ELR (cell line): Measurements from ENCODE around the gene LILRA2.
A peak's percentile ranks its signal among the peaks of the same experiment; 100 is the strongest.
"Not testable (repeated sequence)": the region's sequence is repeated elsewhere in the genome, so short reads cannot be mapped to it uniquely, and the experiment has no call there.

ENCODE experiments used
- DNase-seq: peaks from one replicate; pipeline ENCODE4 v3.0.0-alpha.2; 2015; ENCODE audit warnings: low read depth

LILRA2 gene

DNA sequence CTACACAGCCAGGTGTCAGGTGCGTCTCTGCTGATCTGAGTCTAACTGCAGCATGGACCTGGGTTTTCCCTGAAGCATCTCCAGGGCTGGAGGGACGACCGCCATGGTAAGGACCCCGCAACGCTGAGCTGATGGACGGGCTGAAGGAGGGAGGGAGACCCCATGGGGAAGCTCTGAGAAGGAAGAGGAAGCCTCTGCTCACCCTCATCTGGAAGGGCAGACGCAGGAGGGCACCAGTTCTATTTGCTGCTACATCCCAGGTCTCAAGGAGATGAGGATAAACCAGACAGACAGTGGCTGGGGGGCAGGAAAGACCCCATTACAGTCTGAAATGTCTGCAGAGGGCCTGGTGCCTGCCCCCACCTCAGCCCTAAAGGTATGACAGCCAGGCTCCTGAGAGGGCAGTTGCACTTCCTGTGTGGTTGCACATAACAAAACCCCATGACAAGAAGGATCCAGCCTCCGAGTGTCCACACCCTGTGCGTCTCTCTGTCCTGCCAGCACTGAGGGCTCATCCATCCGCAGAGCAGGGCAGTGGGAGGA is at the start of gene LILRA2:
TSS of gene LILRA2 (plus strand) at position 461 of the 543 bp plus-strand sequence. CDS start 89 bp downstream, outside the sequence.
- no peak for DNase-seq

- DNase-seq = no peak
Measured at GRCh38 chr19:54525636-54526035, 48.0 kb upstream of the LILRA2 start.

GRCh38 chr19:54526972-54527371 is 46.6 kb upstream of the LILRA2 start:
- no peak for DNase-seq

- DNase-seq = no peak
Measured at GRCh38 chr19:54530866-54531265, 42.7 kb upstream of the LILRA2 start.

DNA sequence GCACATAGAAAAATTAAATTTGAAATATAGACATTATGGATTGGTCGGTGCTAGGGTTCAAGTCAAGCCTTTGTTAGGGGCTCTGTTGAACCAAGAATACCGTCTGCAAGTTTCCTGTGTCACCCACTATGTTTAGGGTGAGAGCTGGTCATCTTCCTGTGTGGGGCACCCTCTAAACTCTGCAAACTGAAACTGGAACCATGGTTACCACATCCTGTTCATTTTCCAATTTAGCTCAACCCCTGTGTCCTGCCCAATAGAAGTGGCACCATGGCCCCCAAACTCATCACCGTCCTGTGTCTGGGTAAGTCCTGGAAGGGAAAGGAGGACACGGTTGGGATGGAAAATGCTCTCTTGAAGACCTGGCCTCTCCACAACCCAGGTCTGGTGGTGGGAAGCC is 41.1 kb upstream of the LILRA2 start:
- DNase-seq = no peak

GRCh38 chr19:54533476-54533875 is 40.1 kb upstream of the LILRA2 start:
- DNase-seq = no peak

- DNase-seq = no peak
Measured at GRCh38 chr19:54534156-54534555, 39.4 kb upstream of the LILRA2 start.

GRCh38 chr19:54535601-54536000 is 38.0 kb upstream of the LILRA2 start:
- DNase-seq = no peak

DNA sequence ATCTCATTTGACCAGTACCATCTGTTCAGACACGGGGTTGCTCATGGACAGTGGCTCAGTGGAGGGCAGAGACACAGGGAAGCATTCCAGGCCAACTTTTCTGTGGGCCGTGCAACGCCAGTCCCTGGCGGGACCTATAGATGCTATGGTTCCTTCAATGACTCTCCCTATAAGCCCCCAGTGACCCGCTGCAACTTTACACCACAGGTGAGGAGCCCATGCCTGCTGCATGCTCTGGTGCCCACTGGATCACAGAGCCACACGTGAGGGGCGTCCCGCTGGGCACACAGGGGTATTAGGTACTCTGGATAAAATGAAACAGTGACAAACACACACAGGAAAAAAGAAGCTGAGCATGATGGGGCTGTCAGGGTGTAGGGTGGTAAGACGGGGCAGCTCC is 36.6 kb upstream of the LILRA2 start:
- no peak for DNase-seq

DNA sequence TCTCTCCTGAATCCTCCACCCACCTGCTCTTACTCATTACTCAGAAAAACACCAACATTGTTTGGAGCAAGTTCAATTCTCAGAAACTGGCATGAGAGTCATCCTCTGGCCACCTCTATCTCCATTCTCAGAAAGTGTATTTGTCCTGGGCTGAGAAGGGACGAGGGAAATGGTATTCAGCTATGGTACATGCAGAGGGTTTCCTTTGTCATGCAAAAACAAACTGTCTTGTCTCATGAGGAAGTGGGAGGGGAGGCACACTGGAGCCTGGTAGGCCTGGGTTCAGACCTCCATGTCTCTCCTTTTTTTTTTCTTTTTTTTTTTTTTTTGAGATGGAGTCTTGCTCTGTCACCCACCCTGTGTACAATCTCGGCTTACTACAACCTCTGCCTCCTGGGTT is 31.9 kb upstream of the LILRA2 start:
- no peak for DNase-seq

DNA sequence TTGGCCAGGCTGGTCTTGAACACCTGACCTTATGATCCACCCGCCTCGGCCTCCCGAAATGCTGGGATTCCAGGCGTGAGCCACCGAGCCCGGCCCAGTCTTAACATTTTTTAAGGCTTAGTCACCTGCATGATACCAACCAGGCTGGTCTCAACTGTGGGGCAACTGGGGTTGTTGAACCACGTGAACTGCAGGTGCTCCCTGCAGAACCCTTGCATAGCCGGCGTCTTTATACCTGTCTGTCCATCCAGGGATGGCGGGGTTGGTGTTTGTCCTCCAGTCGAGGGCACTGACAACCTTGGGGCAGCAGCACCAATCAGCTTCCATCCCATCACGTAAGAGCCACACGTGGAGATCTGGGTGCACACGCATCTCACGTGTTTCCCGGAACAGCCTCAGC is 24.8 kb upstream of the LILRA2 start:
- no peak for DNase-seq

DNA sequence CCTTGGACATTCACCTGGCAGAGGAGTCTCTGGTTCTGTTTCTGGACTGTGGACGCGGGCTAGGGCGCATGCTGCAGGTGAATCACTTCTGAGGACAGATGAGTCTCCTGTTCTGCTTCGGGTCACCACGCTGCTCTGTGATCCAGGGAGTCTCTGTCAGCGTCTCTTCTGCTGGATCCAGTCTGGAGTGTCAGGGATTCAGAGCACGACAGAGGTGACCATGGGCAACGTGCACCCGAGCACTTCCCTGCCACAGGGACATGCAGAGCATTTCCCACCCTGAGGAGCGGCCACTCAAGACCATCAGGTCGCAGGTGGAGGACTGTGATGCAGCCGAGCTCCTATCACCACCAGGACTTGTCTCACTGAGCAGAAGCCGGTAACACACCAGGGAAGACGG is 24.4 kb upstream of the LILRA2 start:
- DNase-seq = no peak

- no peak for DNase-seq
Measured at GRCh38 chr19:54551293-54551692, 22.3 kb upstream of the LILRA2 start.

DNA sequence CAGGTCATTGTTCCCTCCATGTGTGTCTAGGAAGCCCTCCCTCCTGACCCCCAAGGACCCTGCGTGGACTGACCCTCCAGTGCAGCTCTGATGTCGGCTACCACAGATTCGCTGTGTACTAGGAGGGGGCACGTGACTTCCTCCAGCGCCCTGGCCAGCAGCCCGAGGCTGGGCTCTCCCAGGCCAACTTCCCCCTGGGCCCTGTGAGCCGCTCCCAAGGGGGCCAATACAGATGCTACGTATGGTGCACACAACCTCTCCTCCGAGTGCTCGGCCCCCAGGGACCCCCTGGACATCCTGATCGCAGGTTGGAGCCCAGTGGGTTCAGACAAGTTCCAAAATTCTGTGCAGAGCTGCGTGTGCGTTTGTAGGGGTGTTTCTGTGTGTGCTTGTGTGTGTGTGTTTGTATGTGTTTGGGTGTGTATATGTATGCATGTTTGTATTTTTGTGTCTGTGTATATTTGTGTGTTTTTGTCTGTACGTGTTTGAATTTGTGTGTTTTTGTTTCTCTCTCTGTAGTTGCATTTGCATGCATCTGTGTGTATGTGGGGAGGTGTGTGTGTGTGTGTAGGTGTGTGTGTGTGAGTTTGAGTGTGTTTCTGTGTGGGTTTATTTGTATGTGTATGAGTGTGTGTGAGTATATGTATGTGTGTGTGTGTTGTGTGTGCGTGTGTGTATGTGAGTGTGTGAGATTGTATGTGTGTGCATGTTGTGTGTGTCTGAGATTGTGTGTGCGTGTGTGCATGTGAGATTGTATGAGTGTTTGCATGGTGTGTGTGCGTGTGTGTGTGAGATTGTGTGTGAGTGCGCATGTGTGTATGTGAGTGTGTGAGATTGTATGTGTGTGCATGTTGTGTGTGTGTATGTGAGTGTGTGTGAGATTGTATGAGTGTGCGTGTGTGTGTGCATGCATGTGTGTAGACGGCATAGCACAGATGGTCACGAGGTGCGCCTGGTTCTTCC is 21.4 kb upstream of the LILRA2 start:
- DNase-seq = no peak

DNA sequence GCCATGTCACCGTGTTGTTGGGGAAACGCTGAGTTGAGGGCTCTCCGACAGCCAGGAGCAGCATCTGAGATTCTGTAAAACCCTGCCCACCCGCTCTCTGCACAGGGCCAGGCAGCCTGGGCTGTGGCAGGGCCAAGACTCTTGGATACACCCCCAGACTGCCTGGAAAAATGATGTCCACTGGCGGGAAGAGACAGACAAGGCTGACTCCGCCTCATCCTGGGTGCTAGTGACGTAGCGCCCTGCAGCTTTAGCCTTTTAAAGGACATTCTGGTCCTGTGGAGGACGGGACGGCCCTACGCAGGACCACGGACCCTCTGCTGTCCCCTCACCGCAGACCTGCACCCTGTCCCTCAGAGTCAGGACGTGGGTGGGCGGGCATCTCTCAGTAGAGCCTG is 20.7 kb upstream of the LILRA2 start:
- no peak for DNase-seq

DNA sequence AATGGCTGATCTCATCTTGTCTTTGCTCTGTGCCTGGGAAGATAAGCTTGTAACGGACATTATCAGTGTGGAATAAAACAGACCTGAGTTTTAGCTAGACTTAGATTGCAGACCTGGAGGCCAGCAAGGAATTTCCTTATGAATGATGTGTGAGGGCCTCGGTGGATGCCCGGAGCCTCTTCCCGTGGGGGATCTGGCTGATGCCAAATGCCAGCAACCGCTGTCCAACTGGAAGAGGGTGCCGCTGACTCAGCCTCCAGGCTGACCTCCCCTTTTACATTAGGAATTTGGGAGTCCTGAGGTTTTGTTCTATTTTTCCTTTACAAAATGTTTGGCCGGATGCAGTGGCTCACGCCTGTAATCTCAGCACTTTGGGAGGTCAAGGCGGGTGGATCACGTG is 19.6 kb upstream of the LILRA2 start:
- DNase-seq = no peak

DNA sequence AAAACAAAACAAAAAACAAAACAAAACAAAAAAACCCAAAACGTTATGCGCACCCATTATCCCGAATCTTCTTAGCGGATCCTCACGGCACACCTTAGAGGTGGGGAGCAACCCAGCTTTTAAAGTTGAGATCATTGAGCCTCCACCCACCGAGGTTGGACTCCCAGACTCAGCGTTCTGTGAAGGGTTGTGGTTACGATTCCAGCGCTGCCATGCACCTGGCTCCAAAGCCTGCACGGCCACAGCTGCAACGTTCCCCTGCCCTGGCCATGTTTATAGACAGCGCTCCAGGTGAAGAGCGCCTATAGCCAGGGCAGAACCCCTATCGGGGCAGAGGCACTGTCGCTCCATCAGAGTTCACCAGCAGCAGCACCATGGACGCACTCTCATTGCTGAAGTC is 18.7 kb upstream of the LILRA2 start:
- no peak for DNase-seq

DNA sequence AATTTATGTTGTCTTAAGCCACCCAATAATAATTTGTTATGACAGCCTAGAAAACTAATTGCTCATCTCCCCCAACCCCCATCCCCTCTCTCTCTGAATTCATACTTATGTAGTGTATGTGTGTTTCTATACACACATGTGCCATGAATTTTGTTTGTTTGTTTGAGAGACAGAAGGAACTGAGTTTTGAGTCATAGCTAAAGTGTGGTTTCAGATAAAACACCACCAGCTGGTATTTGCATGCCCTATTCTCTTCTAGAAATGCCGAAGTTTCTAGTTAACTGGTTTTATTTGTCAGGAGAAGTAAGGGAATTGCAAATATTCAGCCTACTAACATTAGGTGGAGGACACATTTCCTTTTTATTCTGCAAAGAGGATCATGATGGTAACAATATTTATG is 17.4 kb upstream of the LILRA2 start:
- DNase-seq = no peak

- no peak for DNase-seq
Measured at GRCh38 chr19:54558339-54558738, 15.3 kb upstream of the LILRA2 start.

- peak; percentile 7 for DNase-seq
Measured at GRCh38 chr19:54560881-54561385, 12.7 kb upstream of the LILRA2 start.

GRCh38 chr19:54561840-54562239 is 11.8 kb upstream of the LILRA2 start:
- DNase-seq = no peak

DNA sequence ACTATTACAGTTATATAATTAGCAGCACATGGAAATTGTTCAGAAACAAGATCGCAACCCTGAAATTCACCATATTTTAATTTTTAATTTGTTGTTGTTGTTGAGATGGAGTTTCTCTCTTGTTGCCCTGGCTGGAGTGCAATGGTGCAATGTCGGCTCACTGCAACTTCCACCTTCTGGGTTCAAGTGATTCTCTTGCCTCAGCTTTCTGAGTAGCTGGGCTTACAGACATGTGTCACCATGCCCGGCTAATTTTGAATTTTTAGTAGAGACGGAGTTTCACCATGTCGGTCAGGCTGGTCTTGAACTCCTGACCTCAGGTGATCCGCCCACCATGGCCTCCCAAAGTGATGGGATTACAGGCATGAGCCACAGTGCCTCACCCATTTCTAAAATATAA is 10.4 kb upstream of the LILRA2 start:
- DNase-seq = not testable (repeated sequence)

- no peak for DNase-seq
Measured at GRCh38 chr19:54570316-54570715, 3.3 kb upstream of the LILRA2 start.
